K562 (cell line): ENCODE results near the gene CTTNBP2NL.

Source experiments
- CTCF ChIP-seq, 3 experiments: IDR thresholded peaks in 2 of 3; conservative IDR thresholded peaks in 1 of 3; 2 replicates each; pipeline ENCODE4 v1.5.1; 2011 to 2012; ENCODE audit warnings: low read length in 3 of 3, mild to moderate bottlenecking in 3 of 3, control low read depth in 2 of 3, improper control_type of control experiment in 1 of 3, inconsistent platforms in 1 of 3, low read depth in 1 of 3, mixed read lengths in 1 of 3, moderate library complexity in 1 of 3; ENCODE audit not compliant: insufficient read depth in 2 of 3
- POLR3A ChIP-seq: IDR thresholded peaks from 2 replicates; pipeline ENCODE4 v1.6.1; 2011; ENCODE audit warnings: borderline replicate concordance, mild to moderate bottlenecking, moderate library complexity; ENCODE audit not compliant: insufficient read length, insufficient read depth; ENCODE audit errors: extremely low read depth
- SMARCC2 ChIP-seq: fragments of 450-650 bp; IDR thresholded peaks from 2 replicates; pipeline ENCODE4 v1.6.1; 2017; ENCODE audit warnings: antibody characterized with exemption, moderate library complexity, mild to moderate bottlenecking, low read depth
- STAT5B ChIP-seq: fragments of 250-450 bp; sonication (Bioruptor Pico); IDR thresholded peaks from 2 replicates; pipeline ENCODE4 v1.8.0; 2021; ENCODE audit warnings: mild to moderate bottlenecking, inconsistent platforms
- TCF3 ChIP-seq: sonication (generic); formaldehyde crosslinking; IDR thresholded peaks from 2 replicates; pipeline ENCODE4 v1.4.0; 2020; ENCODE audit warnings: mild to moderate bottlenecking, missing genetic modification reagents
- ZBTB2 ChIP-seq: fragments of 450-650 bp; IDR thresholded peaks from 2 replicates; pipeline ENCODE4 v1.6.1; 2016; ENCODE audit warnings: antibody characterized with exemption
- ZNF311 ChIP-seq: fragments of 250-450 bp; sonication (Bioruptor Pico); IDR thresholded peaks from 2 replicates; pipeline ENCODE4 v1.4.0; 2020; ENCODE audit warnings: mild to moderate bottlenecking, moderate library complexity
- ZNF318 ChIP-seq, 2 experiments: fragments of 450-650 bp; IDR thresholded peaks; 2 replicates each; pipeline ENCODE4 v1.6.1; 2016; ENCODE audit warnings: mild to moderate bottlenecking in 2 of 2, borderline replicate concordance in 1 of 2, low read depth in 1 of 2, moderate library complexity in 1 of 2

GRCh38 chr1:112470966-112471365 lies 75.0 kb downstream of the CTTNBP2NL start:
- no peak for TF ChIP-seq SMARCC2
- no peak for TF ChIP-seq TCF3 (CRISPR knock-in tag)
- TF ChIP-seq ZNF318 (IDR thresholded peaks at IDR 0.05; ENCODE audit: borderline replicate concordance in 1 of 2, low read depth in 1 of 2): no peak
- no peak for TF ChIP-seq CTCF (IDR thresholded peaks at IDR 0.05 in 2 of 3, conservative IDR thresholded peaks at IDR 0.05 in 1 of 3; ENCODE audit: insufficient read depth in 2 of 3, low read depth in 1 of 3, low read length in 3 of 3)
- TF ChIP-seq ZBTB2: no peak
- TF ChIP-seq STAT5B (CRISPR knock-in tag): no peak
- TF ChIP-seq ZNF311: no peak
- no peak for TF ChIP-seq POLR3A
